ENCODE results near the gene ZSWIM4.

ZSWIM4 gene

DNA sequence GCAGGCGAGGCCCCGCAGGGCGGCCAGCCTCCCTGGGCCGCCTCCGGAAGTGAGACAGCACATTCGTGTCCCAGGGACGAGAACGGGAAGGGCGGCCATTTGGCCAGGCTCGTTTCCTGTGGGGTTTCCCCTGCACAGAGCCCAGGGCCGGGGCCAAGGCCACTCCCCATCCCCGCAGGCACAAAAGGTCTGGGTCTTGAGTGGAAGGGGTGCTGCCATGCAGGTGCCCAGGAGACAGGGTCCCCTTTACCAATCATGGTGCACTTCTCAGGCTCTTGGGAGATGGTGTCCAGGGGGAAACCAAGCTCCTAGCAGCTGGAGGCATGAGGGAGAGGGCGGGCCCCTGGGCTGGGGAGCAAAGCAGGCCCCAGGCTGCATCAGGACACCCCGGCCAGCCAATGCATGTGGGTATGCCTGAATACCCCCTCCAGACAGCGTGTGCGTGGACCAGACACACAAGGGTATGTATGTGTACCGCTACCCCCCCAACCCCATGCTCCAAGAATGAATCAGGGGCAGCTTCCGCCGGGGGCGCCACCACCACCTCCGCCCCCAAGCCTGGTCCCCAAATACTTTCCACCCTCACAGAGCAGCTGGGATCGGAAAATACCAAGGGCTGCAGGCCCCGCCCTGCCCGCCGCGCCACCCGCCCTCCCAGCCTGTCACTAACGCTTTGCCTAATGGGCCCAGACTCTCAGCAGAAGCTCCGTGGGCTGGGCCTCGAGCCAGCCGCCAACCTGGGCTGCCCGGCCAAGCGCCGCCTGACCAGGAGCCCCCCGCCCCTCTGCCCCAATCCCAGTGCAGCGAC lies 44.1 kb downstream of the ZSWIM4 start:
- in situ Hi-C loops (cut with MboI; ENCODE audit: low sequenced_read_pairs, unreplicated experiment) = no loop called here
- TF ChIP-seq, protein P1, sequence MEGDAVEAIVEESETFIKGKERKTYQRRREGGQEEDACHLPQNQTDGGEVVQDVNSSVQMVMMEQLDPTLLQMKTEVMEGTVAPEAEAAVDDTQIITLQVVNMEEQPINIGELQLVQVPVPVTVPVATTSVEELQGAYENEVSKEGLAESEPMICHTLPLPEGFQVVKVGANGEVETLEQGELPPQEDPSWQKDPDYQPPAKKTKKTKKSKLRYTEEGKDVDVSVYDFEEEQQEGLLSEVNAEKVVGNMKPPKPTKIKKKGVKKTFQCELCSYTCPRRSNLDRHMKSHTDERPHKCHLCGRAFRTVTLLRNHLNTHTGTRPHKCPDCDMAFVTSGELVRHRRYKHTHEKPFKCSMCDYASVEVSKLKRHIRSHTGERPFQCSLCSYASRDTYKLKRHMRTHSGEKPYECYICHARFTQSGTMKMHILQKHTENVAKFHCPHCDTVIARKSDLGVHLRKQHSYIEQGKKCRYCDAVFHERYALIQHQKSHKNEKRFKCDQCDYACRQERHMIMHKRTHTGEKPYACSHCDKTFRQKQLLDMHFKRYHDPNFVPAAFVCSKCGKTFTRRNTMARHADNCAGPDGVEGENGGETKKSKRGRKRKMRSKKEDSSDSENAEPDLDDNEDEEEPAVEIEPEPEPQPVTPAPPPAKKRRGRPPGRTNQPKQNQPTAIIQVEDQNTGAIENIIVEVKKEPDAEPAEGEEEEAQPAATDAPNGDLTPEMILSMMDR (IDR thresholded peaks at IDR 0.05; ENCODE audit: borderline replicate concordance, control extremely low read depth, extremely low read depth, insufficient read depth, missing control alignments) = no peak
- peak; percentile 91 for DNase-seq (ENCODE audit: low spot score)

DNA sequence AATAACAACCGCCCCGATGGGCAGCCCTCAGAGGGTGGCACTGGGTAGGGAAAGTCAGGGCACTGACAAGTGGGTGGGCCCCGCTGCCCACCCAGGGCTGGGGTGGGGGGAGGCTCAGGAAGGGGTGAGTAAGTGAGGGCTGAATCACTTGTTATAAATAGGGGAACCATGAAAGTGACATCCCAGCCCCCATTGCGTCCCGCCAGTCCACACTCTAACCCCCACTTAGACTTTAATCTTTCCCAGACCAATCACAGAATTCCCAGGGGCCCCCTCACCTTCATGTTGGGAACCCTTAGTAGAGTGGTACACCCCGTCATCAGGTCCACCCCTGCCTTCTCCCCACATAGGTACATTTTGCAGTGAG lies 44.7 kb downstream of the ZSWIM4 start:
- in situ Hi-C loops (cut with MboI; ENCODE audit: low sequenced_read_pairs, unreplicated experiment) = no loop called here
- TF ChIP-seq, protein P1 (IDR thresholded peaks at IDR 0.05; ENCODE audit: borderline replicate concordance, control extremely low read depth, extremely low read depth, insufficient read depth, missing control alignments) = no peak
- no peak for DNase-seq (ENCODE audit: low spot score)

DNA sequence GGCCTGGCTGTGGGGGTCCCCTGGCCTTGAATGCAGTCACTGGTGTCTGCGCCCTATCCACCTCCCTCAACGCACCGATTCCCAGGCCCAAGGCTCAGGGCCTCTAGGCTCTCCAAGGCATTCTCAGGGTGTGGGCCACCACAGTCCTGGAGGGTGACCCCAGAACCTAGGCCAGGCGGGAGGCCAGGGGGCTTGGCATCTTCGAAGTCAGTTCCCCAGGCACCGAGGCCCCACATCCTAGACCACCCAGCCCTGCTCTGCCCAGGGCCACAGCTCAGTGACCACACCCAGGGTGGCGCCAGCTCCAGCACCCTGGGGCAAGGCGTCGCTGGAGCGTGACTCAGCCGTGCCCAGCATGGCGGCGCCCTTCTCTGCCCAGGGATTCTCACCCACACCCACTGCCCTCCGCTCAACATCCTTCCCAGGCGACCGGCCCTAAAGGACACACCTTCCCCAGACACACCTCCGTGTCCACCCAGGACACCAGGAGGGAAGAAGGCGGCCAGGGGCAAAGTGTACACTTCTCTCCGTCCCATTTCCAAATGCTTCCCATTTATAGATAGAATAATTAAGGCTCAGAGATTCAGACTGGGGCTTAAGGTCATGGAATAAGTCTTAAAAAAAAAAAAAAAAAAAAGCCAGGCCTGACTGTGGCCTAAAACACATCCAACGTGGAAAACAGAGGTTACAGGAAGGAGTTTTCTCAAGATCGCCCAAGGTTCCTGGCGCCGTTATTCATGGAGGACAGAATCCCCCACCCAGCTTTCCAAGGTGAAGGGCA lies 45.3 kb downstream of the ZSWIM4 start:
- in situ Hi-C loops (cut with MboI; ENCODE audit: low sequenced_read_pairs, unreplicated experiment) = no loop called here
- DNase-seq (ENCODE audit: low spot score) = no peak
- TF ChIP-seq, protein P1 (IDR thresholded peaks at IDR 0.05; ENCODE audit: borderline replicate concordance, control extremely low read depth, extremely low read depth, insufficient read depth, missing control alignments) = no peak

DNA sequence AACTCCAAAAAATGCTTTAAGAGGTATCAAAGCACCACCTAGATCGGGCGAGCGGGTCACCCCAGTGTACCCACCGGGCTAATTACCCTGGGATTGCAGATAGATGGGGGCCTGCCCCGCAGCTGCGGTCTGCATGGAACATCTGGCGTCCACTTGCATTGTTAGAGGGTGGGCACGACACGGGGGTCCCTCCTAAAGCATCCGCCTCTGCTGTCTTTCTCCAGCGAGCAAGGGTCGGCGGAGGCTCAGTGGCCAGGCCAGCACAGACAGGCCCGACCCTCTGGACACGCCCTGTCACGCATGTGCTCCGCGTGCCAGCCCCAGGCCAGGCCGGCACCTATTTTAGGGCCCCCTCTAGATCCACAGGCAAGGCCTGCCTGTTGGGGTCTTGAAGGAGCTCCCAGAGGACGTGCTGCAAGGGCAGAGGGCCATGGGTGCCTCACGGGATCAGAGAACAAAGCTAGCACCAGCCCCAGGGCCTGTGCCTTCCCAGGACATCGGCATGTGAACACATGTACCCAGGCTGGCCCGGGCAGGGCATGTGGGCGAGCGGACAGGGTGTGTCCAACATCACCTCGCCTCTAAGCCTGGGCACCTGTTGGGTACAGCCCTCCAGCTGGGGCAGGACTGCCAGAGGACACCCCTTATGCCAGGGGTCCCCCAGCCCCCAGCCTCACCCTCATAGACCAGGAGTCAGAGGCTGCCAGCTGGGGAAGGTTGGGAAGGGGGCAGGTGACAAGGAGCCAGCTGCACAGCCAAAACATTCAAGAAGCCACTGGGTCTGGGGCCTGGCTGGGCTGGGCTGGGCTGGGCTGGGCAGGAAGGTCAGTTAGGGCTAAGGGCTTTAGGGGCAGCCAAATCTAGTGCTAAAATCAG lies 46.1 kb downstream of the ZSWIM4 start:
- in situ Hi-C loops (cut with MboI; ENCODE audit: low sequenced_read_pairs, unreplicated experiment) = no loop called here
- TF ChIP-seq, protein P1 (IDR thresholded peaks at IDR 0.05; ENCODE audit: borderline replicate concordance, control extremely low read depth, extremely low read depth, insufficient read depth, missing control alignments) = no peak
- DNase-seq (ENCODE audit: low spot score) = no peak

DNA sequence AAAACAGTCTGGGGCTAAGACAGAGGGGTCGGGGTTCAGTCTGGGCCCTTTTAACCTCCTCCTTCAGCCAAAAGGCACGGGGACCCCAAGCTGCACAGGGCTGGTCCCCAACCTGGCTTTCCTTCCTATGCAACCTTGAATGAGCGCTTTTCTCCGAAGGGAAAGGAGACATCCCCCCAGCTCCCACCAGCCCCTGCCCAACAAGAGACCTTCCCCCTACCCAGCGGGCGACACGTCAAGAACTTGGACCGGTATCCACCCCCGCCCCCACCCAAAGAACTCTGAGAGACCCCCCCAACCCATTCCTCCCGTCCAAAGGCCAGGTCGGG lies 46.7 kb downstream of the ZSWIM4 start:
- in situ Hi-C loops (cut with MboI; ENCODE audit: low sequenced_read_pairs, unreplicated experiment) = no loop called here
- DNase-seq (ENCODE audit: low spot score) = no peak
- TF ChIP-seq, protein P1 (IDR thresholded peaks at IDR 0.05; ENCODE audit: borderline replicate concordance, control extremely low read depth, extremely low read depth, insufficient read depth, missing control alignments) = no peak

All from GM13976 (cell line).